ENCODE results near the gene FATE1.

FATE1 gene, protein sequence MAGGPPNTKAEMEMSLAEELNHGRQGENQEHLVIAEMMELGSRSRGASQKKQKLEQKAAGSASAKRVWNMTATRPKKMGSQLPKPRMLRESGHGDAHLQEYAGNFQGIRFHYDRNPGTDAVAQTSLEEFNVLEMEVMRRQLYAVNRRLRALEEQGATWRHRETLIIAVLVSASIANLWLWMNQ

DNA sequence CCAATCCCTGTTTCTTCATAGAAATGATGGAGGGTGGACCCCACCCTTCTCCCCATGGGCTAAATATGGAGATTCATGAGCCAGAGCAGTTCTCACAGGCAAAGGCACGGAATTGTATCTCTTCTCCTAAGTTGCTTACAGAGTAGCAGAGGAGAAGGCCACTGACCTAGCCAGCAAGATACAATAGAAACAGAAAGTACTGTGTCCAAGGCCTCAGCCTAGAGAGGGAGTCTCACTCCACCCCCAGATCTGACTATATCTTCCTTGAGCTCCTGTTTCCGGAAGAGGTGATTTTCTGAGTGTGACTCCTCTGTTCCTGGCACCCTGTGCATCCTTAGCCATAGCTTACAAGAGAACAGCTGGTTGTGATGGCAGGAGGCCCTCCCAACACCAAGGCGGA is at the start of gene FATE1:
Gene FATE1 (plus strand): TSS at position 284 of the 400 bp plus-strand sequence. CDS start 85 bp downstream, at position 369.
- in situ Hi-C loops (cut with MboI; ENCODE audit: low sequenced_read_pairs, unreplicated experiment), result no loop called here
- DNase-seq (ENCODE audit: low spot score), result no peak
- TF ChIP-seq, protein P1, sequence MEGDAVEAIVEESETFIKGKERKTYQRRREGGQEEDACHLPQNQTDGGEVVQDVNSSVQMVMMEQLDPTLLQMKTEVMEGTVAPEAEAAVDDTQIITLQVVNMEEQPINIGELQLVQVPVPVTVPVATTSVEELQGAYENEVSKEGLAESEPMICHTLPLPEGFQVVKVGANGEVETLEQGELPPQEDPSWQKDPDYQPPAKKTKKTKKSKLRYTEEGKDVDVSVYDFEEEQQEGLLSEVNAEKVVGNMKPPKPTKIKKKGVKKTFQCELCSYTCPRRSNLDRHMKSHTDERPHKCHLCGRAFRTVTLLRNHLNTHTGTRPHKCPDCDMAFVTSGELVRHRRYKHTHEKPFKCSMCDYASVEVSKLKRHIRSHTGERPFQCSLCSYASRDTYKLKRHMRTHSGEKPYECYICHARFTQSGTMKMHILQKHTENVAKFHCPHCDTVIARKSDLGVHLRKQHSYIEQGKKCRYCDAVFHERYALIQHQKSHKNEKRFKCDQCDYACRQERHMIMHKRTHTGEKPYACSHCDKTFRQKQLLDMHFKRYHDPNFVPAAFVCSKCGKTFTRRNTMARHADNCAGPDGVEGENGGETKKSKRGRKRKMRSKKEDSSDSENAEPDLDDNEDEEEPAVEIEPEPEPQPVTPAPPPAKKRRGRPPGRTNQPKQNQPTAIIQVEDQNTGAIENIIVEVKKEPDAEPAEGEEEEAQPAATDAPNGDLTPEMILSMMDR (IDR thresholded peaks at IDR 0.05; ENCODE audit: borderline replicate concordance, control extremely low read depth, extremely low read depth, insufficient read depth, missing control alignments), result no peak

DNA sequence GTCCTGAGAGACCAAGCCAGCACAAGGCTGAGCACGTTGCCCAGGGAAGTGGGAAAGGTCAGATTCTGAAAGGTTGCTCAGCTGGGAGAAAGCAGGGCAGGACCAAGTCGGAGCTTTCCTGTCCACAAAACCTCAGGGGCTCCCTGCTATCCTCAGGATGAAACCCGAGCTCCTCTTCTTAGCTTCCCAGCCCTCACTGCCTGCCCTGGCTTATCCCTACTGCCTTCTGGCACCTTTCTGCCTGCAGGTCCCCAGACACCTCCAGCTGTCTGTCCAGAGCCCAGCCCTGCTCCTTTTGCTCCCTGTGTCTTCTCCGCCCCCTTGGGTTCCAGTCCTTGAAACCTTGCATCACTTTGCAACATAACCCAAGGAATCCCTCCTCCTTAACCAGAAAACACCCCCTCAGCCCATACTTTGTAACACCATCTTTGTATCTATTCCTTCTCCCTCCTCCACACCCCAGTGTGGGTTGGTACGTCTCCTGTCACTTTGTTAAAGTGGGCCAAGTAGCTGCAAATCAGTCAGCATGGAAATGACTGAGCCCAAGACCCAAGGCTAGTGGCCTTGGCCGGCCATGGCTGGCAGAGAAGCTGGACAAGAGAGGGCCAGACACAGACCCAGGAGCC is 40.6 kb upstream of the FATE1 start:
- in situ Hi-C loops (cut with MboI; ENCODE audit: low sequenced_read_pairs, unreplicated experiment), result no loop called here
- DNase-seq (ENCODE audit: low spot score), result no peak
- TF ChIP-seq, protein P1 (IDR thresholded peaks at IDR 0.05; ENCODE audit: borderline replicate concordance, control extremely low read depth, extremely low read depth, insufficient read depth, missing control alignments), result no peak

DNA sequence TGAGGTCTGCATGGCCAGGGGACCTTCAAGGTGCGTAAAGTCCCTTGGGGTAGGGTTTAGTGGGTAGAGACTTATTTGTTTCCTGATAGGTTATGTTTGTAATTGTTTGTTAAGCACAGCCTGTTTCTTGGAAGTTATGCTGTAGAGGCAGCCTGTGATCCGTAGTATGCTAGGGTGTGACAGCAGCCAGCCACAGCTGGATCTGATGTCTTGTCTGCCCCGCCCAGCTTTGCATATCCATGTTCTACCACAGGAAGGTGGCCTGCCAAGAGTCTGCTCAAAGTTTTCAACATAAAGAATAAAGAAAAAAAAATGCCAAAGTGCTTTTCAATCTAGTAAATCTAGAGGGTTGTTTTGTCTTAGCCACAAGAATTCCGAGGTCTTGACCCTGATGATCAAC is 39.6 kb upstream of the FATE1 start:
- in situ Hi-C loops (cut with MboI; ENCODE audit: low sequenced_read_pairs, unreplicated experiment), result no loop called here
- TF ChIP-seq, protein P1 (IDR thresholded peaks at IDR 0.05; ENCODE audit: borderline replicate concordance, control extremely low read depth, extremely low read depth, insufficient read depth, missing control alignments), result no peak

DNA sequence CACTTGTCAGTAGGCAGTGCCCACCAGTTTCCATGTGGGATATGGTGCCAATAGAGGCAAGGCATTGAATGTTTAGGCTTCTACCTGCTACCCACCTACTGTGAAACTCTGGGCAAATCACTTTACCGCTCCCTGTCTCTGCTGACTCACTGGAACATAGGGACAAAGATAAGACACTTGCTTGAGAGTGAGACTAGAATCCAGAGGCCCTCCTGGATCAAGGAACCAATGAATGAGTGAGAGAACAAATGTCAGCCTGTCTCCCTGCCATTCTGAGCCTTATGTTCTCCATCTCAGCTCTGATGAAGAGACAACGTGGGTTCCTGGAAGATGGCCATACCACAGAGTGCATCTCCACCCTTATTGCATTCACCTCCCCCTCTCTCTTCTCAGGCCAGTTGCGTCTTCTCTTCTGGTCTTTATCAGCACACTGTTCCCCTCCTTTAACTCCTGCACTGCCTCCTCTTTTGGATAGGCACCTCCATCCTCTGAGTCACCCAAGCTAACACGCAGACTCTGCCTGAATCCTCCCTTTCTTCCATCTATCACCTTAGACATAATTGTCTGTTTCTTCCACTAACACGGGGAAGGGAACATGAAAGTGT is 35.9 kb upstream of the FATE1 start:
- in situ Hi-C loops (cut with MboI; ENCODE audit: low sequenced_read_pairs, unreplicated experiment), result loop anchor here (5.0 kb wide), 1 partner anchor 528 kb away; no protein-coding TSS in a partner anchor

More for the DNA sequence above, 39.6 kb upstream of the FATE1 start:
- no peak for DNase-seq (ENCODE audit: low spot score)

DNA sequence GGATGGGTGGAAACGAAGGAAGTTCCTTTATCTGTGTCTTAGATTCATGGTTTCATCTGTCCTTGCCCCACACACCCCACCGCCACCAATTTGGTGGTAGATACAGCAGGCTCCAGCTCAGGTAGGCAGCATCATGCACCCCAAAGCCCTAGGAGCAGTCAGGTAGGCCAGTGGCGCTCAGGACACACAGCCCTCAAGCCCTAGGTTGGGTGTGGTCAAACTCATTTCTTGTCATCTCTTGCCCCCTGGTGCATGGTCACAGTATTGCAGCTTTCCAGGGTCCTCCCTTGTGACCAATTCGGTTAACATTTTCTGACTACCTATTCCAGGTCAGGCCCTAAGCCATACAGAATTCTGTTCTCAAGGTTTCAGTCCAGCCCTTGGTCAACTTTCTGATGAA is 35.0 kb upstream of the FATE1 start:
- TF ChIP-seq, protein P1 (IDR thresholded peaks at IDR 0.05; ENCODE audit: borderline replicate concordance, control extremely low read depth, extremely low read depth, insufficient read depth, missing control alignments), result peak; percentile 73
- DNase-seq (ENCODE audit: low spot score), result peak; percentile 49
- in situ Hi-C loops (cut with MboI; ENCODE audit: low sequenced_read_pairs, unreplicated experiment), result loop anchor here (5.0 kb wide), 1 partner anchor 529 kb away; no protein-coding TSS in a partner anchor

More for the DNA sequence above, 35.9 kb upstream of the FATE1 start:
- TF ChIP-seq, protein P1 (IDR thresholded peaks at IDR 0.05; ENCODE audit: borderline replicate concordance, control extremely low read depth, extremely low read depth, insufficient read depth, missing control alignments), result no peak
- DNase-seq (ENCODE audit: low spot score), result no peak

DNA sequence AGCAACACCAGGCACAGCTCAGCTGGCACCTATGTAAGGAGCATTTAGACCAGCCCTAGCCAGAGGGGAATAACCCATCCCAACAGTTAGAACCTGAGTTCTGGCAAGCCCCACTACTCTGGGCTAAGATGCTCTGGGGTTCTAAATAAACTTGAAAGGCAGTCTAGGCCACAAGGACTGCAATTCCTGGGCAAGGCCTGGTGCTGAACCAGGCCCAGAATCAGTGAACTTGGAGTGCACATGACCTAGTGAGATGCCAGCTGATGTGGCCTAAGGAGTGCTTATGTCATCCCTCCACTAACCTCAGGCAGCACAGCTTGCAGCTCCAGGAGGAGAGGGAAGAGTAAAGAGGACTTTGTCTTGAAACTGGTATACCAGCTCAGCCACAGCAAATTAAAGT is 28.2 kb upstream of the FATE1 start:
- in situ Hi-C loops (cut with MboI; ENCODE audit: low sequenced_read_pairs, unreplicated experiment), result no loop called here
- TF ChIP-seq, protein P1 (IDR thresholded peaks at IDR 0.05; ENCODE audit: borderline replicate concordance, control extremely low read depth, extremely low read depth, insufficient read depth, missing control alignments), result no peak
- DNase-seq (ENCODE audit: low spot score), result no peak

Data from GM13976 (cell line).